H1 (cell line): ENCODE measurements around the gene PPP2R3C. TPM values are rescaled to one million over a fixed set of nuclear protein-coding genes. Genes with fewer than 3 reads are reported as not detected.
"Not testable (repeated sequence)": the region's sequence is repeated elsewhere in the genome, so short reads cannot be mapped to it uniquely, and the experiment has no call there.

Source experiments
- CTCF ChIA-PET: fragments of 300-600 bp; sonication (Branson Sonifier 250); formaldehyde crosslinking; loops from one replicate; lab custom pipeline; 2021; ENCODE audit not compliant: partially characterized antibody; lab: Charles Lee
- POLR2A ChIA-PET: fragments of 300-600 bp; sonication (Branson Sonifier 250); formaldehyde crosslinking; loops from one replicate; lab custom pipeline; 2021; ENCODE audit warnings: inconsistent platforms; ENCODE audit not compliant: partially characterized antibody; lab: Charles Lee
- DNase-seq, 2 experiments: peaks; one replicate each; pipeline versions ENCODE4 v3.0.0 to v3.0.0-alpha.2; 2010 to 2022; ENCODE audit warnings: low spot score in 2 of 2, low read depth in 1 of 2, mixed read lengths in 1 of 2
- FAIRE-seq: peaks from 2 replicates; lab custom pipeline; 2011; peaks lifted over from hg19 to GRCh38; lab: Jason Lieb, UNC
- H2AFZ ChIP-seq: 2 replicates; pipeline ENCODE4 v1.8.1; 2012; ENCODE audit warnings: low read length, inconsistent platforms
- H2AK5ac ChIP-seq: 2 replicates; pipeline ENCODE4 v1.6.1; 2013; ENCODE audit warnings: low read depth, low read length
- H2BK120ac ChIP-seq: replicated peaks from 2 replicates; pipeline ENCODE3; 2013; ENCODE audit warnings: low read depth, low read length, inconsistent platforms
- H2BK12ac ChIP-seq: 2 replicates; pipeline ENCODE4 v1.6.1; 2013; ENCODE audit warnings: low read depth, low read length
- H2BK15ac ChIP-seq: 2 replicates; pipeline ENCODE4 v1.6.1; 2013; ENCODE audit warnings: low read length
- H2BK20ac ChIP-seq: 2 replicates; pipeline ENCODE4 v1.6.1; 2013; ENCODE audit warnings: low read length
- H2BK5ac ChIP-seq: 2 replicates; pipeline ENCODE4 v1.6.1; 2013; ENCODE audit warnings: low read depth, low read length
- H3K14ac ChIP-seq: 2 replicates; pipeline ENCODE4 v1.6.1; 2013; ENCODE audit warnings: inconsistent platforms; ENCODE audit not compliant: insufficient read length
- H3K18ac ChIP-seq: 2 replicates; pipeline ENCODE4 v1.6.1; 2013; ENCODE audit warnings: low read length; ENCODE audit errors: extremely low read depth
- H3K23ac ChIP-seq: 2 replicates; pipeline ENCODE4 v1.6.1; 2013; ENCODE audit warnings: inconsistent platforms; ENCODE audit not compliant: insufficient read length
- H3K23me2 ChIP-seq: 2 replicates; pipeline ENCODE4 v1.6.1; 2013; ENCODE audit warnings: low read depth, low read length
- H3K27ac ChIP-seq: 2 replicates; pipeline ENCODE4 v1.6.1; 2011; ENCODE audit warnings: low read depth, low read length, inconsistent platforms
- H3K27me3 ChIP-seq, 4 experiments: replicated peaks in 1 of 4; 1 replicate in 1 of 4; 2 replicates in 3 of 4; pipeline versions ENCODE4 v1.6.1 to v1.8.1; 2011 to 2013; ENCODE audit warnings: low read length in 3 of 4, mild to moderate bottlenecking in 3 of 4, inconsistent platforms in 2 of 4, mixed read lengths in 2 of 4, moderate library complexity in 1 of 4; ENCODE audit not compliant: control insufficient read depth in 3 of 4, insufficient read depth in 3 of 4; ENCODE audit errors: extremely low read depth in 1 of 4
- H3K36me3 ChIP-seq, 4 experiments: 2 replicates each; pipeline versions ENCODE4 v1.6.1 to v1.8.1; 2011 to 2013; ENCODE audit warnings: mild to moderate bottlenecking in 4 of 4, low read length in 3 of 4, moderate library complexity in 2 of 4, control low read depth in 1 of 4, inconsistent platforms in 1 of 4; ENCODE audit not compliant: insufficient read depth in 4 of 4, control insufficient read depth in 2 of 4
- H3K4ac ChIP-seq: replicated peaks from 2 replicates; pipeline ENCODE3; 2013; ENCODE audit warnings: low read length, low read depth, mixed read lengths, inconsistent platforms; ENCODE audit not compliant: insufficient read length
- H3K4me1 ChIP-seq, 4 experiments: replicated peaks in 1 of 4; 1 replicate in 1 of 4; 2 replicates in 3 of 4; pipeline versions ENCODE4 v1.6.1 to v1.8.1; 2011 to 2013; ENCODE audit warnings: low read length in 3 of 4, inconsistent platforms in 2 of 4, mixed read lengths in 1 of 4; ENCODE audit not compliant: insufficient read depth in 4 of 4, control insufficient read depth in 3 of 4
- H3K4me2 ChIP-seq, 2 experiments: 2 replicates each; pipeline versions ENCODE4 v1.6.1 to v1.8.1; 2011 to 2013; ENCODE audit warnings: low read depth in 2 of 2, low read length in 2 of 2, control low read depth in 1 of 2, inconsistent platforms in 1 of 2, mild to moderate bottlenecking in 1 of 2; ENCODE audit not compliant: insufficient read depth in 1 of 2
- H3K4me3 ChIP-seq, 4 experiments: fragments of 200-600, 300-600 bp in 1 of 4; sonication (generic), shearing (Covaris generic), sonication (Bioruptor Twin) in 1 of 4; 2 replicates each; pipeline versions ENCODE4 v1.5.1 to v1.8.1; 2011 to 2016; ENCODE audit warnings: low read length in 4 of 4, low read depth in 3 of 4, control low read depth in 2 of 4, inconsistent platforms in 2 of 4, mild to moderate bottlenecking in 2 of 4, mixed read lengths in 1 of 4, moderate library complexity in 1 of 4; ENCODE audit not compliant: insufficient read depth in 2 of 4; ENCODE audit errors: extremely low read depth in 1 of 4
- H3K56ac ChIP-seq: replicated peaks from 2 replicates; pipeline ENCODE3; 2013; ENCODE audit warnings: low read depth, mild to moderate bottlenecking, mixed read lengths, low read length, inconsistent platforms; ENCODE audit not compliant: insufficient read length
- H3K79me1 ChIP-seq: 2 replicates; pipeline ENCODE4 v1.6.1; 2013; ENCODE audit warnings: low read depth, low read length, control low read depth
- H3K79me2 ChIP-seq, 2 experiments: 2 replicates each; pipeline versions ENCODE4 v1.6.1 to v1.8.1; 2012 to 2013; ENCODE audit warnings: low read length in 2 of 2, mild to moderate bottlenecking in 2 of 2, inconsistent platforms in 1 of 2; ENCODE audit not compliant: insufficient read depth in 2 of 2, control insufficient read depth in 1 of 2
- H3K9ac ChIP-seq, 4 experiments: replicated peaks in 1 of 4; 1 replicate in 1 of 4; 2 replicates in 3 of 4; pipeline versions ENCODE4 v1.6.1 to v1.8.1; 2011 to 2013; ENCODE audit warnings: low read depth in 3 of 4, low read length in 3 of 4, control low read depth in 2 of 4, mild to moderate bottlenecking in 2 of 4, moderate library complexity in 2 of 4, inconsistent platforms in 1 of 4; ENCODE audit errors: extremely low read depth in 1 of 4
- H3K9me3 ChIP-seq, 2 experiments: 2 replicates each; pipeline versions ENCODE4 v1.6.1 to v1.8.1; 2012 to 2013; ENCODE audit warnings: mild to moderate bottlenecking in 2 of 2, moderate library complexity in 2 of 2, control low read depth in 1 of 2, inconsistent platforms in 1 of 2, low read depth in 1 of 2, low read length in 1 of 2, mixed read lengths in 1 of 2; ENCODE audit not compliant: insufficient read depth in 2 of 2
- H4K20me1 ChIP-seq, 2 experiments: replicated peaks in 1 of 2; 2 replicates each; pipeline versions ENCODE3 to v1.8.1; 2011 to 2013; ENCODE audit warnings: inconsistent platforms in 2 of 2, low read length in 2 of 2, mild to moderate bottlenecking in 1 of 2; ENCODE audit not compliant: insufficient read depth in 2 of 2, control insufficient read depth in 1 of 2
- H4K5ac ChIP-seq: 2 replicates; pipeline ENCODE4 v1.6.1; 2013; ENCODE audit warnings: low read length, low read depth, mixed read lengths, inconsistent platforms; ENCODE audit not compliant: insufficient read length
- H4K8ac ChIP-seq: 2 replicates; pipeline ENCODE4 v1.8.0; 2013; ENCODE audit warnings: mild to moderate bottlenecking, moderate library complexity, low read length, inconsistent platforms; ENCODE audit not compliant: insufficient read depth; ENCODE audit errors: extremely low read depth
- H4K91ac ChIP-seq: replicated peaks from 2 replicates; pipeline ENCODE3; 2013; ENCODE audit warnings: low read length, mixed read lengths, inconsistent platforms; ENCODE audit not compliant: insufficient read length
- CTBP2 ChIP-seq: IDR thresholded peaks from 2 replicates; pipeline ENCODE4 v1.7.0; 2011; ENCODE audit warnings: borderline replicate concordance, mild to moderate bottlenecking, moderate library complexity, mixed read lengths, low read length; ENCODE audit not compliant: insufficient read depth, insufficient read length
- WGBS, 2 experiments: shearing (Covaris generic) in 1 of 2; methylation state at CpG; one replicate each; pipeline versions ENCODE4 v1.1.6 to v1.1.7; 2013 to 2015; ENCODE audit warnings: low lambda C conversion rate in 2 of 2, mixed read lengths in 2 of 2, inconsistent platforms in 1 of 2, low coverage in 1 of 2, missing lambda C conversion rate in 1 of 2; ENCODE audit not compliant: insufficient replicate concordance in 2 of 2, insufficient coverage in 1 of 2, insufficient read length in 1 of 2; ENCODE audit errors: extremely low coverage in 1 of 2, missing lambda C conversion rate in 1 of 2; 5-methylcytosine and 5-hydroxymethylcytosine counted together
- polyA plus RNA-seq, 7 experiments: library from polyadenylated mRNA; depleted of rRNA in 3 of 7; stranded (reverse) in 5 of 7; unstranded in 2 of 7; fragments of >200 nt in 5 of 7; fragments of 200-250 nt in 2 of 7; gene quantifications; 1 replicate in 5 of 7; 2 replicates in 1 of 7; 4 replicates in 1 of 7; pipeline versions ENCODE4 v1.2.1 to v1.2.3, GENCODE V29; 2011 to 2013; ENCODE audit warnings: missing spikeins in 2 of 7, mixed read lengths in 2 of 7
- total RNA-seq: library from RNA; stranded (reverse); fragmentation: NEBNext Ultra II Directional; extraction: Animal tissue kit (Norgen Biotek cat#: 25700); gene quantifications from 2 replicates; pipeline ENCODE4 v1.2.1, GENCODE V29; 2021

Gene PPP2R3C
- total and polyA plus RNA-seq, 2 of the 8 experiments (the other 6 are each of a cell fraction or from before 2014, with no cell fraction given), result 7.1 to 26.7 TPM

DNA sequence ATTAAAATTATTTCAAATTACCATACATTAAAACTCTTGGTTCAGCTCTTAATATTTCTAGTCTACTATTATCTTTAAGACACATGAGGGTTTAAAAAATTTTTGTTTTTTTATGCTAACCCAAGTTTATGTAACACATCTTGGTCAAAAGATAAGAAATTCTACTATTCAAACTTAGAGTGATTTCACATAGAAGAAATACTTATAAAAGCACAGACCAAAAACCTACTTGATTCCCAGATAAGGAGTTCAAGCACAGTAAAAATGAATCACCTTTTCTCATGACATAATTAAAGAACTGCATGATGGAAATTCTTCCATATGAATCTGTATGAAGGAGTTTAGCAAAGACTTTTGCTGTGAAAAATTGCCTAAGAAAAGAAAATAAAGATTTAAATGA is 13.9 kb downstream of the PPP2R3C start (continued):
- no peak for TF ChIP-seq CTBP2

DNA sequence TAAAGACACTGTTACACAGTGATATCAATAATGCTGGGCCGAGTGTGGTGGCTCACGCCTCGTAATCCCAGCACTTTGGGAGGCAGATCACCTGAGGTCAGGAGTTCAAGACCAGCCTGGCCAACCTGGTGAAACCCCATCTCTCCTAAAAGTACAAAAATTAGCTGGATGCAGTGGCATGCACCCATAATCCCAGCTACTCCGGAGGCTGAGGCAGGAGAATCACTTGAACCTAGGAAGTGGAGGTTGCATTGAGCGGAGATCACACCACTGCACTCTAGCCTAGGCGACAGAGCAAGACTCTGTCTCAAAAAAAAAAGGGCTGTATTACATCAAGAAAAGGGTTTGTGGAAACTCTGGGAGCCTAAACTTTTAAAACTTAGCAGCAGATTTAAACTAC is 27.1 kb downstream of the PPP2R3C start:
- not testable (repeated sequence) for H2BK5ac ChIP-seq, H4K8ac ChIP-seq, H2BK120ac ChIP-seq, DNase-seq, H3K4me3 ChIP-seq, H2AFZ ChIP-seq, FAIRE-seq, H3K4ac ChIP-seq, H2BK20ac ChIP-seq, H3K4me1 ChIP-seq, H4K5ac ChIP-seq, H3K18ac ChIP-seq, H3K79me1 ChIP-seq, H4K91ac ChIP-seq, H3K4me2 ChIP-seq, H3K14ac ChIP-seq, H3K9me3 ChIP-seq, H3K79me2 ChIP-seq, H3K23ac ChIP-seq, H3K23me2 ChIP-seq, H4K20me1 ChIP-seq, H2BK12ac ChIP-seq, H2AK5ac ChIP-seq, H3K27ac ChIP-seq, H3K56ac ChIP-seq, H3K9ac ChIP-seq, H3K27me3 ChIP-seq, H2BK15ac ChIP-seq
- ChIA-PET CTCF (interaction anchor here (1.2 kb wide), 1 partner anchor 20 kb away, joined by 3 read pairs; no protein-coding TSS in a partner anchor), POLR2A (interaction anchor here (0.5 to 1.5 kb wide), 4 partner anchors 8 to 375 kb away, joined by 3 read pairs; partner anchors contain the start of gene FAM177A1)
- 94% methylated on average over 6 of the region's 6 CpGs; no CpG with 5 or more reads in 1 of the 2 experiments for WGBS, 2 experiments
- H3K36me3 ChIP-seq, result peaks cover 0 to 27% (median 10%) of the 10 kb centered on the region in 4 experiments; a peak in 7 of 8 replicates
